ENCODE results near the gene GJB4. TPM values are rescaled to one million over a fixed set of nuclear protein-coding genes. Genes with fewer than 3 reads are reported as not detected.

The GJB4 gene
- total RNA-seq, 1 experiment from 2014 or later, result not detected

- no TSS peak for BruUV-seq (replicated peaks)
- ChIA-PET CTCF (no interaction called here), POLR2A (no interaction called here)
- Histone ChIP-seq H3K4me3 (ENCODE audit: low read depth, low read length) (no peak overlapping the region), H3K9me3 (no peaks in the 10 kb centered on the region), H3K4me1 (no peaks in the 10 kb centered on the region), H3K36me3 (ENCODE audit: control insufficient read depth, insufficient read depth, low read length) (no peaks in the 10 kb centered on the region), H3K27me3 (replicated peaks; ENCODE audit: control insufficient read depth, insufficient read depth, low read length) (no peaks in the 10 kb centered on the region)
- no peak for TF ChIP-seq CTCF (IDR thresholded peaks at IDR 0.05; ENCODE audit: insufficient read depth in 1 of 2, low read depth in 1 of 2, low read length in 1 of 2, severe bottlenecking in 1 of 2, unreplicated experiment in 1 of 2)
- no peak overlapping the region for H3K4me3 Mint-ChIP-seq (ENCODE audit: unreplicated experiment)
- no peaks in the 10 kb centered on the region for H3K36me3 Mint-ChIP-seq (ENCODE audit: insufficient read depth, unreplicated experiment)
- intact Hi-C loops (cut with micrococcal nuclease; ENCODE audit: unreplicated experiment), result no loop called here
- H3K27ac Mint-ChIP-seq (ENCODE audit: unreplicated experiment), result no peak overlapping the region
- H3K4me1 Mint-ChIP-seq (ENCODE audit: low read depth, unreplicated experiment), result no peaks in the 10 kb centered on the region
- peaks cover 4% of the 10 kb centered on the region for H3K27me3 Mint-ChIP-seq (ENCODE audit: insufficient read depth, unreplicated experiment)
- no peak for DNase-seq
- H3K9me3 Mint-ChIP-seq (ENCODE audit: unreplicated experiment), result no peaks in the 10 kb centered on the region
Measured at GRCh38 chr1:34712007-34712688, 47.4 kb upstream of the GJB4 start.

- Histone ChIP-seq H3K4me3 (ENCODE audit: low read depth, low read length) (no peak overlapping the region), H3K9me3 (no peaks in the 10 kb centered on the region), H3K36me3 (ENCODE audit: control insufficient read depth, insufficient read depth, low read length) (no peaks in the 10 kb centered on the region), H3K4me1 (no peaks in the 10 kb centered on the region), H3K27me3 (replicated peaks; ENCODE audit: control insufficient read depth, insufficient read depth, low read length) (no peaks in the 10 kb centered on the region)
- ChIA-PET CTCF (no interaction called here), POLR2A (no interaction called here)
- Mint-ChIP-seq H3K27me3 (ENCODE audit: insufficient read depth, unreplicated experiment) (peaks cover 6% of the 10 kb centered on the region), H3K27ac (ENCODE audit: unreplicated experiment) (no peak overlapping the region), H3K4me3 (ENCODE audit: unreplicated experiment) (no peak overlapping the region), H3K4me1 (ENCODE audit: low read depth, unreplicated experiment) (no peaks in the 10 kb centered on the region), H3K9me3 (ENCODE audit: unreplicated experiment) (no peaks in the 10 kb centered on the region), H3K36me3 (ENCODE audit: insufficient read depth, unreplicated experiment) (no peaks in the 10 kb centered on the region)
- no TSS peak for BruUV-seq (replicated peaks)
- intact Hi-C loops (cut with micrococcal nuclease; ENCODE audit: unreplicated experiment), result no loop called here
- TF ChIP-seq CTCF (IDR thresholded peaks at IDR 0.05; ENCODE audit: insufficient read depth in 1 of 2, low read depth in 1 of 2, low read length in 1 of 2, severe bottlenecking in 1 of 2, unreplicated experiment in 1 of 2), result no peak
- no peak for DNase-seq
Measured at GRCh38 chr1:34713443-34713842, 46.1 kb upstream of the GJB4 start.

- no TSS peak for BruUV-seq (replicated peaks)
- no peaks in the 10 kb centered on the region for H3K9me3 Mint-ChIP-seq (ENCODE audit: unreplicated experiment)
- intact Hi-C loops (cut with micrococcal nuclease; ENCODE audit: unreplicated experiment), result no loop called here
Measured at GRCh38 chr1:34714386-34714785, 45.2 kb upstream of the GJB4 start.

More at GRCh38 chr1:34714386-34714785, 45.2 kb upstream of the GJB4 start:
- Histone ChIP-seq H3K9me3 (no peaks in the 10 kb centered on the region), H3K27me3 (replicated peaks; ENCODE audit: control insufficient read depth, insufficient read depth, low read length) (no peaks in the 10 kb centered on the region), H3K36me3 (ENCODE audit: control insufficient read depth, insufficient read depth, low read length) (no peaks in the 10 kb centered on the region), H3K4me3 (ENCODE audit: low read depth, low read length) (no peak overlapping the region), H3K4me1 (no peaks in the 10 kb centered on the region)
- ChIA-PET POLR2A (no interaction called here), CTCF (no interaction called here)
- no peak for TF ChIP-seq CTCF (IDR thresholded peaks at IDR 0.05; ENCODE audit: insufficient read depth in 1 of 2, low read depth in 1 of 2, low read length in 1 of 2, severe bottlenecking in 1 of 2, unreplicated experiment in 1 of 2)
- no peak for DNase-seq
- Mint-ChIP-seq H3K27me3 (ENCODE audit: insufficient read depth, unreplicated experiment) (peaks cover 3% of the 10 kb centered on the region), H3K27ac (ENCODE audit: unreplicated experiment) (no peak overlapping the region), H3K4me3 (ENCODE audit: unreplicated experiment) (no peak overlapping the region), H3K4me1 (ENCODE audit: low read depth, unreplicated experiment) (no peaks in the 10 kb centered on the region), H3K36me3 (ENCODE audit: insufficient read depth, unreplicated experiment) (no peaks in the 10 kb centered on the region)

Data from Caco-2 (cell line).